Measurements from ENCODE around the gene FAM168A.

- no peak for TF ChIP-seq YY1 (IDR thresholded peaks at IDR 0.05; ENCODE audit: insufficient read depth, insufficient read length)
- TF ChIP-seq SUZ12 (IDR thresholded peaks at IDR 0.05; ENCODE audit: extremely low read depth, insufficient read depth, insufficient read length) = no peak
Observed at GRCh38 chr11:73598719-73599379, 937 bp upstream of the FAM168A start.
